Spleen (tissue), 11 donors: Measurements from ENCODE around the gene MPND. TPM values are rescaled to one million over a fixed set of nuclear protein-coding genes. Genes with fewer than 3 reads are reported as not detected.

Experiments
- DNase-seq: peaks from one replicate; pipeline ENCODE4 v3.0.0-alpha.2; 2020
- H3K27ac ChIP-seq, 8 donors: fragments of 200-600 bp; sonication (generic) in 7 of 8; 1 replicate in 4 of 8; 2 replicates in 4 of 8; pipeline versions ENCODE4 v1.5.0 to v1.8.0; 2016 to 2021; ENCODE audit warnings: inconsistent platforms in 4 of 8, mild to moderate bottlenecking in 4 of 8, moderate library complexity in 1 of 8
- H3K27me3 ChIP-seq, 7 donors: fragments of 200-600 bp; sonication (generic) in 6 of 7; replicated peaks in 1 of 7; 1 replicate in 4 of 7; 2 replicates in 3 of 7; pipeline versions ENCODE4 v1.5.0 to v1.8.0; 2016 to 2021; ENCODE audit warnings: inconsistent platforms in 3 of 7, mild to moderate bottlenecking in 1 of 7
- H3K36me3 ChIP-seq, 6 donors: fragments of 200-600 bp; sonication (generic) in 5 of 6; 1 replicate in 4 of 6; 2 replicates in 2 of 6; pipeline versions ENCODE4 v1.5.0 to v1.8.0; 2016 to 2021; ENCODE audit warnings: inconsistent platforms in 2 of 6
- H3K4me1 ChIP-seq, 6 donors: fragments of 200-600 bp; sonication (generic) in 5 of 6; 1 replicate in 3 of 6; 2 replicates in 3 of 6; pipeline versions ENCODE4 v1.5.0 to v1.8.0; 2016 to 2021; ENCODE audit warnings: inconsistent platforms in 3 of 6
- H3K4me3 ChIP-seq, 8 donors: fragments of 200-600 bp; sonication (generic) in 7 of 8; 1 replicate in 4 of 8; 2 replicates in 4 of 8; pipeline versions ENCODE4 v1.5.0 to v1.8.0; 2016 to 2021; ENCODE audit warnings: inconsistent platforms in 4 of 8, mild to moderate bottlenecking in 4 of 8, moderate library complexity in 2 of 8
- H3K9me3 ChIP-seq, 8 donors: fragments of 200-600 bp; sonication (generic) in 7 of 8; 1 replicate in 4 of 8; 2 replicates in 4 of 8; pipeline versions ENCODE4 v1.5.0 to v1.8.0; 2016 to 2021; ENCODE audit warnings: inconsistent platforms in 4 of 8
- CTCF ChIP-seq, 11 experiments: fragments of 200-600 bp in 7 of 11; fragments of 450-650 bp in 4 of 11; sonication (generic) in 4 of 11; IDR thresholded peaks in 8 of 11; conservative IDR thresholded peaks in 3 of 11; 1 replicate in 7 of 11; 2 replicates in 4 of 11; pipeline versions ENCODE4 v1.4.0 to v1.8.0; 2016 to 2021; ENCODE audit warnings: antibody characterized with exemption in 11 of 11, inconsistent platforms in 4 of 11, mild to moderate bottlenecking in 1 of 11
- POLR2A ChIP-seq, 3 donors: fragments of 450-650 bp; IDR thresholded peaks; one replicate each; pipeline ENCODE4 v1.5.1; 2017; ENCODE audit warnings: antibody characterized with exemption in 3 of 3, mild to moderate bottlenecking in 1 of 3
- POLR2AphosphoS5 ChIP-seq, 3 donors: sonication (generic); formaldehyde crosslinking; IDR thresholded peaks; one replicate each; pipeline ENCODE4 v1.5.1; 2017; ENCODE audit warnings: antibody characterized with exemption in 3 of 3
- WGBS, 5 donors: extraction: QIAGEN DNeasy Blood & Tissue Kit in 3 of 5; methylation state at CpG; one replicate each; pipeline versions ENCODE4 v1.1.5 to v1.1.7; 2013 to 2018; 5-methylcytosine and 5-hydroxymethylcytosine counted together
- intact Hi-C: fragments of 100-400 bp; cut with DNase I; formaldehyde crosslinking; loops from one replicate; pipeline ENCODE4 v1.15.0; 2023; ENCODE audit warnings: low total_unique reads
- polyA plus RNA-seq, 3 donors: library from polyadenylated mRNA; stranded (reverse); fragments of 200-250 nt; gene quantifications; one replicate each; pipeline ENCODE4 v1.2.1, GENCODE V29; 2013
- total RNA-seq, 7 donors: library from RNA; depleted of rRNA in 3 of 7; stranded (reverse); fragments of >200 nt in 3 of 7; fragmentation: NEBNext Ultra II Directional in 4 of 7; extraction: Animal tissue kit (Norgen Biotek cat#: 25700) in 4 of 7; gene quantifications; one replicate each; pipeline versions ENCODE4 v1.1.0 to v1.2.1, GENCODE V29; 2016 to 2021
- donor health status: healthy with polysubstance abuse.
- donor health status: DM: no; HTN: no; CAD: no; lungs with moderate emphysema.
- donor health status: DM: no; HTN: no; CAD: no.
- donor health status: Bipolar disorder and iron deficiency.
- donor health status: healthy.
- donor health status: DM: no; HTN: no; CAD: no.
- donor health status: DM: yes; HTN: yes; CAD: no.

The MPND gene
- total and polyA plus RNA-seq, 10 donors: 6.4 to 24.2 (median 16.0) TPM

GRCh38 chr19:4406626-4407025, 63.3 kb downstream of the MPND start:
- Histone ChIP-seq H3K27ac (no peak overlapping the region), H3K27me3 (no peaks in the 10 kb centered on the region), H3K36me3 (peaks cover 0 to 34% (median 0%) of the 10 kb centered on the region in 6 donors), H3K4me3 (no peak overlapping the region), H3K4me1 (peaks cover 7 to 27% (median 16%) of the 10 kb centered on the region in 6 donors), H3K9me3 (no peaks in the 10 kb centered on the region)
- DNase-seq: no peak
- WGBS, 5 donors: 93 to 96% (median 94%) methylated on average over 7 of the region's 7 CpGs
- intact Hi-C loops: no loop called here
- TF ChIP-seq CTCF (IDR thresholded peaks at IDR 0.05 in 8 of 11, conservative IDR thresholded peaks at IDR 0.05 in 3 of 11): no peak
- TF ChIP-seq POLR2AphosphoS5 (IDR thresholded peaks at IDR 0.05): no peak
- TF ChIP-seq POLR2A (IDR thresholded peaks at IDR 0.05): no peak

- intact Hi-C loops: no loop called here
- peaks cover 0 to 6% (median 0%) of the 10 kb centered on the region in 6 donors for H3K4me1 ChIP-seq
- no peak for DNase-seq
- no peaks in the 10 kb centered on the region for H3K9me3 ChIP-seq
- 93 to 97% (median 94%) methylated on average over 22 to 23 of the region's 23 CpGs for WGBS, 5 donors
- H3K36me3 ChIP-seq: peaks cover 0 to 58% (median 2%) of the 10 kb centered on the region in 6 donors
- no peak for TF ChIP-seq POLR2AphosphoS5 (IDR thresholded peaks at IDR 0.05)
- TF ChIP-seq CTCF (IDR thresholded peaks at IDR 0.05 in 8 of 11, conservative IDR thresholded peaks at IDR 0.05 in 3 of 11): no peak
- no peak for TF ChIP-seq POLR2A (IDR thresholded peaks at IDR 0.05)
- H3K27me3 ChIP-seq: no peaks in the 10 kb centered on the region
- H3K4me3 ChIP-seq: no peak overlapping the region
- no peak overlapping the region for H3K27ac ChIP-seq
Observed at GRCh38 chr19:4409123-4409933, 66.0 kb downstream of the MPND start.

Other genes with a start within 250 kb of the MPND start
- gene MAP2K2, start 219.4 kb upstream of the MPND start, total RNA-seq: 100 to 1,000 TPM in 5 of 7 donors, 10 to 100 TPM in 2; 95.3 to 131 (median 101) TPM
- 100 to 1,000 TPM; 117 to 165 (median 160) TPM for gene MAP2K2, start 219.4 kb upstream of the MPND start, polyA plus RNA-seq
- gene CREB3L3, start 189.9 kb upstream of the MPND start, total RNA-seq: 1 to 10 TPM in 1 of 7 donors, under 1 TPM in 2, not detected in 4; 0.19 to 1.1 (median 0.37) TPM
- gene CREB3L3, start 189.9 kb upstream of the MPND start, polyA plus RNA-seq: under 1 TPM in 1 of 3 donors, not detected in 2; 0.07 TPM
- gene SIRT6, start 161.0 kb upstream of the MPND start, total RNA-seq: 10 to 100 TPM; 15.9 to 39.8 (median 27.7) TPM
- 10 to 100 TPM; 23.1 to 37.5 (median 35.6) TPM for gene SIRT6, start 161.0 kb upstream of the MPND start, polyA plus RNA-seq
- gene ANKRD24, start 160.9 kb upstream of the MPND start, total RNA-seq: 1 to 10 TPM in 3 of 7 donors, under 1 TPM in 4; 0.67 to 2.2 (median 0.97) TPM
- gene ANKRD24, start 160.9 kb upstream of the MPND start, polyA plus RNA-seq: 1 to 10 TPM in 1 of 3 donors, under 1 TPM in 2; 0.70 to 1.4 (median 0.80) TPM
- 10 to 100 TPM; 16.2 to 60.6 (median 38.1) TPM for gene EBI3, start 114.0 kb upstream of the MPND start, total RNA-seq
- gene EBI3, start 114.0 kb upstream of the MPND start, polyA plus RNA-seq: 10 to 100 TPM; 15.0 to 32.9 (median 27.5) TPM
- 10 to 100 TPM; 17.4 to 23.3 (median 21.2) TPM for gene YJU2, start 96.5 kb upstream of the MPND start, total RNA-seq
- 10 to 100 TPM; 27.0 to 34.0 (median 27.5) TPM for gene YJU2, start 96.5 kb upstream of the MPND start, polyA plus RNA-seq
- gene SHD, start 64.3 kb upstream of the MPND start, total RNA-seq: 1 to 10 TPM in 2 of 7 donors, not detected in 5; 1.2 to 3.9 TPM
- gene SHD, start 64.3 kb upstream of the MPND start, polyA plus RNA-seq: under 1 TPM in 2 of 3 donors, not detected in 1; 0.05 to 0.41 TPM
- gene TMIGD2, start 41.2 kb upstream of the MPND start, total RNA-seq: 1 to 10 TPM; 1.6 to 5.0 (median 3.8) TPM
- gene TMIGD2, start 41.2 kb upstream of the MPND start, polyA plus RNA-seq: 1 to 10 TPM; 3.1 to 6.1 (median 4.5) TPM
- gene FSD1, start 39.0 kb upstream of the MPND start, total RNA-seq: 1 to 10 TPM in 6 of 7 donors, under 1 TPM in 1; 0.80 to 6.6 (median 2.0) TPM
- 1 to 10 TPM; 2.3 to 3.0 (median 2.5) TPM for gene FSD1, start 39.0 kb upstream of the MPND start, polyA plus RNA-seq
- 1 to 10 TPM in 4 of 7 donors, under 1 TPM in 2, not detected in 1; 0.79 to 5.1 (median 1.6) TPM for gene STAP2, start 4.7 kb upstream of the MPND start, total RNA-seq
- 1 to 10 TPM; 2.1 to 2.9 (median 2.5) TPM for gene STAP2, start 4.7 kb upstream of the MPND start, polyA plus RNA-seq
- 10 to 100 TPM; 37.2 to 77.4 (median 66.2) TPM for gene SH3GL1, start 57.0 kb downstream of the MPND start, total RNA-seq
- 10 to 100 TPM; 26.1 to 44.0 (median 31.3) TPM for gene SH3GL1, start 57.0 kb downstream of the MPND start, polyA plus RNA-seq
- 10 to 100 TPM in 5 of 7 donors, 1 to 10 TPM in 2; 9.4 to 17.9 (median 10.6) TPM for gene CHAF1A, start 59.1 kb downstream of the MPND start, total RNA-seq
- 1 to 10 TPM; 3.8 to 7.4 (median 5.7) TPM for gene CHAF1A, start 59.1 kb downstream of the MPND start, polyA plus RNA-seq
- gene UBXN6, start 114.2 kb downstream of the MPND start, total RNA-seq: 100 to 1,000 TPM in 2 of 7 donors, 10 to 100 TPM in 5; 72.3 to 132 (median 89.8) TPM
- gene UBXN6, start 114.2 kb downstream of the MPND start, polyA plus RNA-seq: 100 to 1,000 TPM in 2 of 3 donors, 10 to 100 TPM in 1; 76.4 to 146 (median 123) TPM
- 10 to 100 TPM; 23.2 to 39.7 (median 29.4) TPM for gene HDGFL2, start 128.7 kb downstream of the MPND start, total RNA-seq
- gene HDGFL2, start 128.7 kb downstream of the MPND start, polyA plus RNA-seq: 100 to 1,000 TPM in 1 of 3 donors, 10 to 100 TPM in 2; 25.3 to 136 (median 26.0) TPM
- 10 to 100 TPM in 1 of 7 donors, 1 to 10 TPM in 5, under 1 TPM in 1; 0.85 to 10.2 (median 4.5) TPM for gene PLIN4, start 174.9 kb downstream of the MPND start, total RNA-seq
- 1 to 10 TPM in 1 of 3 donors, under 1 TPM in 2; 0.27 to 1.2 (median 0.52) TPM for gene PLIN4, start 174.9 kb downstream of the MPND start, polyA plus RNA-seq
- gene PLIN5, start 191.7 kb downstream of the MPND start, total RNA-seq: 10 to 100 TPM in 4 of 7 donors, 1 to 10 TPM in 3; 2.4 to 18.4 (median 15.1) TPM
- 1 to 10 TPM in 2 of 3 donors, under 1 TPM in 1; 0.82 to 2.2 (median 2.1) TPM for gene PLIN5, start 191.7 kb downstream of the MPND start, polyA plus RNA-seq
- gene LRG1, start 196.5 kb downstream of the MPND start, total RNA-seq: 10 to 100 TPM in 6 of 7 donors, 1 to 10 TPM in 1; 9.6 to 54.0 (median 15.8) TPM
- 1 to 10 TPM; 1.7 to 5.6 (median 2.3) TPM for gene LRG1, start 196.5 kb downstream of the MPND start, polyA plus RNA-seq
- gene SEMA6B, start 216.1 kb downstream of the MPND start, total RNA-seq: 10 to 100 TPM; 20.7 to 85.0 (median 55.6) TPM
- gene SEMA6B, start 216.1 kb downstream of the MPND start, polyA plus RNA-seq: 10 to 100 TPM in 2 of 3 donors, 1 to 10 TPM in 1; 5.5 to 24.6 (median 11.2) TPM